GM21447 (cell line): ENCODE data around the gene WASF3.

Experiments used
- ATAC-seq: cut with Tn5 transposase; IDR thresholded peaks from one replicate; pipeline ENCODE4 v1.9.1; 2021; ENCODE audit not compliant: unreplicated experiment

Gene WASF3

GRCh38 chr13:26557393-26558073, at the start of gene WASF3:
WASF3 (plus strand) TSS chr13:26557683; CDS start chr13:26642271, 84,588 bp downstream.
- peak; percentile 88 for ATAC-seq

GRCh38 chr13:26508885-26509284, 48.6 kb upstream of the WASF3 start:
- ATAC-seq, result no peak

- no peak for ATAC-seq
Observed at GRCh38 chr13:26509491-26509890, 48.0 kb upstream of the WASF3 start.

GRCh38 chr13:26513931-26514330, 43.6 kb upstream of the WASF3 start:
- no peak for ATAC-seq

- ATAC-seq, result no peak
Observed at GRCh38 chr13:26515721-26516120, 41.8 kb upstream of the WASF3 start.

- no peak for ATAC-seq
Observed at GRCh38 chr13:26517936-26518335, 39.5 kb upstream of the WASF3 start.

GRCh38 chr13:26518451-26518959, 39.0 kb upstream of the WASF3 start:
- no peak for ATAC-seq

GRCh38 chr13:26522571-26522970, 34.9 kb upstream of the WASF3 start:
- ATAC-seq, result no peak

GRCh38 chr13:26523007-26523406, 34.5 kb upstream of the WASF3 start:
- ATAC-seq, result no peak

- no peak for ATAC-seq
Observed at GRCh38 chr13:26525528-26525927, 32.0 kb upstream of the WASF3 start.

GRCh38 chr13:26526702-26527216, 30.7 kb upstream of the WASF3 start:
- ATAC-seq, result no peak

GRCh38 chr13:26528527-26528926, 29.0 kb upstream of the WASF3 start:
- no peak for ATAC-seq

GRCh38 chr13:26529441-26529840, 28.0 kb upstream of the WASF3 start:
- no peak for ATAC-seq

- no peak for ATAC-seq
Observed at GRCh38 chr13:26531742-26532141, 25.7 kb upstream of the WASF3 start.

- ATAC-seq, result no peak
Observed at GRCh38 chr13:26534036-26534726, 23.3 kb upstream of the WASF3 start.

- no peak for ATAC-seq
Observed at GRCh38 chr13:26538363-26539317, 18.8 kb upstream of the WASF3 start.

- ATAC-seq, result no peak
Observed at GRCh38 chr13:26539738-26540292, 17.7 kb upstream of the WASF3 start.

- ATAC-seq, result no peak
Observed at GRCh38 chr13:26540334-26540733, 17.1 kb upstream of the WASF3 start.

- no peak for ATAC-seq
Observed at GRCh38 chr13:26541041-26541440, 16.4 kb upstream of the WASF3 start.

GRCh38 chr13:26541678-26542568, 15.6 kb upstream of the WASF3 start:
- ATAC-seq, result no peak
